GM12892 (cell line): ENCODE data around the gene GEMIN7.
A peak's percentile ranks its signal among the peaks of the same experiment; 100 is the strongest.

Source experiments
- DNase-seq: peaks from one replicate; pipeline ENCODE4 v3.0.0; 2011; ENCODE audit not compliant: insufficient read length
- FAIRE-seq: peaks from 2 replicates; lab custom pipeline; 2011; peaks lifted over from hg19 to GRCh38; lab: Jason Lieb, UNC
- POLR2A ChIP-seq: IDR thresholded peaks from 2 replicates; pipeline ENCODE4 v1.6.1; 2011; ENCODE audit warnings: low read depth, low read length, control low read depth
- POLR2AphosphoS5 ChIP-seq: IDR thresholded peaks from 2 replicates; pipeline ENCODE4 v1.6.1; 2011; ENCODE audit warnings: low read depth, low read length, control low read depth
- TAF1 ChIP-seq: IDR thresholded peaks from 2 replicates; pipeline ENCODE4 v1.6.1; 2011; ENCODE audit warnings: low read depth, mild to moderate bottlenecking, control low read depth, low read length, borderline replicate concordance

GEMIN7 gene

GRCh38 chr19:45046355-45046754, 32.7 kb upstream of the GEMIN7 start:
- TF ChIP-seq TAF1 (no peak), POLR2A (no peak), POLR2AphosphoS5 (no peak)
- no peak for FAIRE-seq
- DNase-seq: no peak

- FAIRE-seq: peak; percentile 21
- no peak for DNase-seq
- TF ChIP-seq TAF1: no peak
- no peak for TF ChIP-seq POLR2A
- no peak for TF ChIP-seq POLR2AphosphoS5
Observed at GRCh38 chr19:45047188-45047797, 31.8 kb upstream of the GEMIN7 start.

GRCh38 chr19:45049073-45049736, 29.9 kb upstream of the GEMIN7 start:
- TF ChIP-seq POLR2A: no peak
- no peak for TF ChIP-seq TAF1
- no peak for TF ChIP-seq POLR2AphosphoS5
- no peak for FAIRE-seq
- no peak for DNase-seq

- TF ChIP-seq TAF1 (no peak), POLR2A (no peak), POLR2AphosphoS5 (no peak)
- DNase-seq (no peak), FAIRE-seq (no peak)
Observed at GRCh38 chr19:45050036-45050435, 29.0 kb upstream of the GEMIN7 start.

- TF ChIP-seq POLR2A (no peak), TAF1 (no peak), POLR2AphosphoS5 (no peak)
- DNase-seq (no peak), FAIRE-seq (no peak)
Observed at GRCh38 chr19:45051929-45052579, 27.0 kb upstream of the GEMIN7 start.

- DNase-seq (no peak), FAIRE-seq (no peak)
- no peak for TF ChIP-seq POLR2AphosphoS5
- TF ChIP-seq TAF1: no peak
- TF ChIP-seq POLR2A: no peak
Observed at GRCh38 chr19:45056831-45057230, 22.2 kb upstream of the GEMIN7 start.

GRCh38 chr19:45057444-45057843, 21.6 kb upstream of the GEMIN7 start:
- FAIRE-seq (no peak), DNase-seq (no peak)
- no peak for TF ChIP-seq POLR2AphosphoS5
- TF ChIP-seq POLR2A: no peak
- no peak for TF ChIP-seq TAF1

- FAIRE-seq (no peak), DNase-seq (no peak)
- TF ChIP-seq POLR2AphosphoS5: no peak
- TF ChIP-seq POLR2A: no peak
- TF ChIP-seq TAF1: no peak
Observed at GRCh38 chr19:45058622-45059159, 20.4 kb upstream of the GEMIN7 start.

GRCh38 chr19:45059258-45059965, 19.6 kb upstream of the GEMIN7 start:
- FAIRE-seq (peak; percentile 94), DNase-seq (peak; percentile 88)
- no peak; the same call in 1 of the 2 replicates for TF ChIP-seq POLR2AphosphoS5
- TF ChIP-seq TAF1: no peak
- no peak for TF ChIP-seq POLR2A

- DNase-seq: no peak
- no peak for FAIRE-seq
- no peak for TF ChIP-seq POLR2AphosphoS5
- no peak for TF ChIP-seq POLR2A
- no peak for TF ChIP-seq TAF1
Observed at GRCh38 chr19:45061965-45062364, 17.1 kb upstream of the GEMIN7 start.
